ENCODE measurements around the gene ALG8. TPM values are rescaled to one million over a fixed set of nuclear protein-coding genes. Genes with fewer than 3 reads are reported as not detected.

Gene ALG8
- total RNA-seq, 1 experiment from 2014 or later: 67.5 TPM

DNA sequence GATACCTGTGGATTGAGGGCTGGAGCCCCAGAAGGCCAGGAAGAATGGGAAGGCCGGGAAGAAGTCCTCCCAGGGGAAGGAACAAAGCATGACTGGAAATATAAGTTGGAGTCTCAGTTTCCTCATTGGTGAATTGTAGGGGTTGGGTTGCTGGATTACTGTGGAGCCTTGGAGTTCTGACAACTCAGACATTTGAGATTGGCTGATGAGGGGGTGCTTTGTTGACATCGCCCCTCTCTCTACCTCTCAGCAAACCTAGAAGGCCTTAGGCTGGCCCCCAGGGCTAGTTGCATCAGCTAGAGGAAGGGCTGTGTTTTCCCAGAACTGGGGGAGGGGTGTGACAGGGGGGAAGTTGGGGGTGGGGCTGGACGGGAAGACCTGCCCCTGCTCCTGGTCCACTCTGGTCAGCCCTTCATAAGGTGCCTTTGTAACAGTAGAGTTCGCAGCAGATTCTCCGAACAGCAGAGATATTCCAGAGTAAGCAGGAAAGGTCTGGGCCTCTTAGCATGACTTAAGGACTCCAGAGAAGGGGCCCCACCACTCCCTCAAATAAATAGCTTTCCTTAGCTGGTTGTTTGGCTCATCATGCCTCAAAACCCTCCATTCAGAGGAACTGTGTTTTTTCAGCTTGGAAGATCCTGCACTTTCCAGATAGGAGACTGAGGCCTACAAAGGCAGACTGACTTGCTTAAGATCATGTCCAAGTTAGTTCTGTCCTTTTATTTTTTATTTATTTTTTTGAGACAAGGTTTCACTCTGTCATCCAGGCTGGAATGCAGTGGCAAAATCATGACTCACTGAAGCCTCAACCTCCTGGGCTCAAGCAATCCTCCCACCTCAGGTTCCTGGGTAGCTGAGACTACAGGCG lies 88.2 kb downstream of the ALG8 start:
- peak overlapping the region; percentile 31 for H2AFZ ChIP-seq
- no peaks in the 10 kb centered on the region for H3K9me2 ChIP-seq (ENCODE audit: insufficient read depth)
- peak overlapping the region; percentile 80 for H3K27ac ChIP-seq
- no TSS peak for BruUV-seq (replicated peaks)
- peak; percentile 53 to 80 for DNase-seq
- no peaks in the 10 kb centered on the region for H3K27me3 ChIP-seq (ENCODE audit: insufficient read depth, low read depth)
- TF ChIP-seq EZH2 (IDR thresholded peaks at IDR 0.05; ENCODE audit: low read depth): no peak
- TF ChIP-seq, protein P1, sequence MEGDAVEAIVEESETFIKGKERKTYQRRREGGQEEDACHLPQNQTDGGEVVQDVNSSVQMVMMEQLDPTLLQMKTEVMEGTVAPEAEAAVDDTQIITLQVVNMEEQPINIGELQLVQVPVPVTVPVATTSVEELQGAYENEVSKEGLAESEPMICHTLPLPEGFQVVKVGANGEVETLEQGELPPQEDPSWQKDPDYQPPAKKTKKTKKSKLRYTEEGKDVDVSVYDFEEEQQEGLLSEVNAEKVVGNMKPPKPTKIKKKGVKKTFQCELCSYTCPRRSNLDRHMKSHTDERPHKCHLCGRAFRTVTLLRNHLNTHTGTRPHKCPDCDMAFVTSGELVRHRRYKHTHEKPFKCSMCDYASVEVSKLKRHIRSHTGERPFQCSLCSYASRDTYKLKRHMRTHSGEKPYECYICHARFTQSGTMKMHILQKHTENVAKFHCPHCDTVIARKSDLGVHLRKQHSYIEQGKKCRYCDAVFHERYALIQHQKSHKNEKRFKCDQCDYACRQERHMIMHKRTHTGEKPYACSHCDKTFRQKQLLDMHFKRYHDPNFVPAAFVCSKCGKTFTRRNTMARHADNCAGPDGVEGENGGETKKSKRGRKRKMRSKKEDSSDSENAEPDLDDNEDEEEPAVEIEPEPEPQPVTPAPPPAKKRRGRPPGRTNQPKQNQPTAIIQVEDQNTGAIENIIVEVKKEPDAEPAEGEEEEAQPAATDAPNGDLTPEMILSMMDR (conservative IDR thresholded peaks at IDR 0.05): no peak
- no peaks in the 10 kb centered on the region for H4K20me1 ChIP-seq (ENCODE audit: insufficient read depth)
- ChIA-PET POLR2A (ENCODE audit: unreplicated experiment) (interaction anchor here (0.7 to 1.0 kb wide), 2 partner anchors 54 to 56 kb away, joined by 3 read pairs; no protein-coding TSS in a partner anchor), CTCF (interaction anchor here (1.3 kb wide), 1 partner anchor 513 kb away, joined by 4 read pairs; no protein-coding TSS in a partner anchor)
- H3F3A ChIP-seq (ENCODE audit: insufficient read depth, low read depth): no peaks in the 10 kb centered on the region
- no peaks in the 10 kb centered on the region for H3K36me3 ChIP-seq (ENCODE audit: low read depth)
- no peaks in the 10 kb centered on the region for H3K79me2 ChIP-seq (ENCODE audit: low read depth)
- peak overlapping the region; percentile 53 for H3K4me2 ChIP-seq
- H3K4me1 ChIP-seq (replicated peaks; ENCODE audit: insufficient read depth): peaks cover 16% of the 10 kb centered on the region
- no peaks in the 10 kb centered on the region for H3K9me3 ChIP-seq (ENCODE audit: insufficient read depth, low read depth)
- intact Hi-C loops (cut with micrococcal nuclease; ENCODE audit: unreplicated experiment): no loop called here
- H3K4me3 ChIP-seq: no peak overlapping the region

Other genes starting within 250 kb of the ALG8 start
- 43.9 and 53.8 TPM in 2 replicates for gene INTS4, start 145.0 kb downstream of the ALG8 start, total RNA-seq (2021)
- 12.0 and 21.3 TPM in 2 replicates for gene KCTD14, start 116.3 kb downstream of the ALG8 start, total RNA-seq (2021)
- gene THRSP, start 75.8 kb downstream of the ALG8 start, total RNA-seq (2021): 0.72 TPM in 1 of 2 replicates, not detected in the other
- 380 and 394 TPM in 2 replicates for gene NDUFC2, start 59.8 kb downstream of the ALG8 start, total RNA-seq (2021)
- 16.1 and 16.5 TPM in 2 replicates for gene KCTD21, start 49.0 kb upstream of the ALG8 start, total RNA-seq (2021)
- gene USP35, start 49.3 kb upstream of the ALG8 start, total RNA-seq (2021): 12.8 and 13.5 TPM in 2 replicates